ENCODE data around the gene CATSPERD. TPM values are rescaled to one million over a fixed set of nuclear protein-coding genes. Genes with fewer than 3 reads are reported as not detected.
A peak's percentile ranks its signal among the peaks of the same experiment; 100 is the strongest.

CATSPERD gene
- total RNA-seq, 1 donor from 2014 or later: not detected

DNA sequence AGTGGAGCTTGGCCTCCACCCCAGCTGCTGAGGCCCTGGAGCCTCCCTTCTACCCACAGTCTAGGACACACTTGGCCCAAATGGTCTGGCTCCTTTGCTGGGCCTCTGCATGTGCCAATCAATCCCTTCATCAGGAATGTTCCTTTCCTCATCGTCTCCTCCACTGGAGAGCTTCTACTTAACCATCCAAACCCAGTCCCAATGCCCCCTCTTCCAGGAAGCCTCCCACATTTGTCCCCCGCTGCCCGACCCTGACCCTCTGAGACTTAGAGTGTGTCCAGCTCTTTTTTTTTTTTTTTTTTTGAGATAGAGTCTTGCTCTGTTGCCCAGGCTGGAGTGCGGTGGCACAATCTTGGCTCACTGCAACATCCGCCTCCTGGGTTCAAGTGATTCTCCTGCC is 68.0 kb downstream of the CATSPERD start:
- TF ChIP-seq CTCF (IDR thresholded peaks at IDR 0.05; ENCODE audit: unreplicated experiment): no peak
- Mint-ChIP-seq H3K4me3 (no peak overlapping the region), H3K27me3 (ENCODE audit: low read depth) (no peaks in the 10 kb centered on the region), H3K36me3 (peaks cover 33% of the 10 kb centered on the region), H3K27ac (no peak overlapping the region), H3K9me3 (peaks cover 4% of the 10 kb centered on the region), H3K4me1 (peaks cover 11% of the 10 kb centered on the region)
- DNase-seq (ENCODE audit: low spot score in 2 of 2, unreplicated experiment in 2 of 2): no peak

DNA sequence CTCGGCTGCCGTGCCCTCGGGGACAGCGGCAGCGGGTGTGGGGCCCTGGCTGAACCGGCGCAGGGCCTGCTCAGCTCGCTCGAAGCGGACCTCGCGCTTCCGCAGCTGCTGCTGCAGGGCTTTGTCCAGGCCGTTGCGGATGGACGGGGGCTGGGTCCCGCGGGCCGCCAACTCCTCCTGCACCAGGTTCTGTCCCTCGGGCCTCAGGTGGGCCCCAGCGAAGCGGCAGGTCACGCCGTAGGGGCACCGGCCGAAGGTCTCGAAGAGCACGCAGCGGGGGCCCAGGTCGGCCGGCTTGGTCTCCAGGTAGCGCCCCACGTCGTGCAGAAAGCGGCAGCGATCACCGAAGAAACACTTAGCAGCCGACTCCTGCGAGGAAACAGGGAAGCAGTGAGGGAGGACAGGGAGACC is 68.9 kb downstream of the CATSPERD start:
- no peak for TF ChIP-seq CTCF (IDR thresholded peaks at IDR 0.05; ENCODE audit: unreplicated experiment)
- H3K9me3 Mint-ChIP-seq: peaks cover 4% of the 10 kb centered on the region
- H3K27me3 Mint-ChIP-seq (ENCODE audit: low read depth): no peaks in the 10 kb centered on the region
- DNase-seq (ENCODE audit: low spot score in 2 of 2, unreplicated experiment in 2 of 2): no peak
- H3K27ac Mint-ChIP-seq: no peak overlapping the region
- H3K4me1 Mint-ChIP-seq: peaks cover 11% of the 10 kb centered on the region
- peaks cover 31% of the 10 kb centered on the region for H3K36me3 Mint-ChIP-seq
- H3K4me3 Mint-ChIP-seq: peak overlapping the region; percentile 34

DNA sequence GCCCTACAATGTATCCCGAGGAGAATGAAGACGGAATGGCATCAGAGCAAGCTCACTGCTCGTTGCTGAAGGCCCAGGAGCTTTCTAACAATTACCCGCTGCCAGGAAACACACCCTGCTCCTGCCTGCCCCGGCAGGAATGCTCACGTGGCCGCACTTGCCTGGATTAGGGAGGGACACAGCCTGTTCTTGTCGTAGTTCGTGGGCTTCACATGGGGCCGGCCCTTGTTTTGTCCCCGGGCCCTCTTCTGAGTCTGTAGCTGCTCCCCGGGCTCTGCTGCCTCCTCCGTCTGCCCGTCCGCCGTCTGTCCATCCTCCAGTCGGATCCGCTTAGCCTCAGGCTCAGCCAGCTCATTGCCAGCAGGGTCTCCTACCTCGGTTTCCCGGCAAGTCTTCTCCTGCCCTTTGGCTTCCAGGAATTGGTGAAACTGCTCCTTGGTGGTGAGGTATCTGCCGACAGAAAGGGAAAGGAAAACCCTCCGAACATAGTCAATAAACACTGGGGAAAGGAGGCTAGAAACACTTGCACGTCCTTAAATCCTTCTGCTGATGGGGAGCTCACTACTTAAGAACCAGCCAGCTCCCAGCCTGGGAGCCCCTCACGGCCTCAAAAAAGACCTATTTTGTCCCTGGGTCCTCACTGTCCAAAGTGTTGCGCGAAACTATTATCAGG is 69.6 kb downstream of the CATSPERD start:
- Mint-ChIP-seq H3K27ac (peak overlapping the region; percentile 99), H3K27me3 (ENCODE audit: low read depth) (no peaks in the 10 kb centered on the region), H3K4me1 (peaks cover 11% of the 10 kb centered on the region), H3K4me3 (peak overlapping the region; percentile 95), H3K9me3 (peaks cover 4% of the 10 kb centered on the region), H3K36me3 (peaks cover 31% of the 10 kb centered on the region)
- DNase-seq (ENCODE audit: low spot score in 2 of 2, unreplicated experiment in 2 of 2): no peak
- TF ChIP-seq CTCF (IDR thresholded peaks at IDR 0.05; ENCODE audit: unreplicated experiment): no peak

DNA sequence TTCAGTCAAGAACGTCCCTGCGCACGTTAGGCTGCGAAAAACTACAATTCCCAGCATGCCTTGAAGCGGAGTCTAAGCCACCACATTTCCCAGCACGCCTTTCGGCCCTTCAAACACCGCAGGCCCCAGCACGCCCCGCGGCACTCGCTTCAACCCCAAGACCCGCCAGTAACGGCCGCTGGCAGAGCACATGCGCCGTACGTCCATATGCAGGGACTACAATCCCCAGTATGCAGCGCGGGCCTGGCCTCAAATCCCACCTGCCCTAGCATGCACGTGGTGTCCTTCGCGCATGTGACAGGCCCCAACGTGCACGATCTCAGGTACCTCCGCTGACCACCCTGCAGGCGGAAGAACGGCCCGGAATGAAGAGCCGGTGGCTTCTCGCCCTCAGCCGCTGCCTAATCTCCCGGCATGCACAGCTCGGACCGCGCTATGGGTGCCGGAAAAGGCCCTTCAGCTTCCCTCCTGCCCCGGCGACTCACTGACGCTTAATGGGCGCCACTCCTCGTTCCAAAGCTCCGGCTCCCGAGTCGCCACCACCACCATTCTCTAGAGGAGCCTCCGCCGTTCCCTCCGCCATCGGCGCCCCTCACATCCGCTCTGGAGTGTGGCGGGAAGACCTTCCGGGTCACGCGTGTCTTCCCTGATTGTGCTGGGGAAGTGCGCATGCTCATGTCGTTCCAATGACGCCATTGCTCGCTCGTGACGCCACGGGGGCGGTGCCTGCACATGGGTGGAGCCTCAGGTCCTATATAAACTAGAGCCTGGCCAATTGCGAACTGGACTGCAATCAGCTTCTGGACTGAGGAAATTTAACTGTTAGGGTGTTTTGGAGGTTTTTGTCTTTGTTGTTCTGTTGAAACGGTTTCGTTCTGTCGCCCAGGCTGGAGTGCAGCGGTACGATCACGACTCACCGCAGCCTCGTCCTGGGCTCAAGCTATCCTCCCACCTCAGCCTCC is 70.4 kb downstream of the CATSPERD start, which contains the start of gene DUS3L:
Gene DUS3L (minus strand): TSS at position 605 of the 962 bp plus-strand sequence. CDS start 22 bp downstream, at position 583.
- Mint-ChIP-seq H3K27ac (peak within 1 kb of the TSS; percentile 99), H3K27me3 (ENCODE audit: low read depth) (no peaks in the 10 kb centered on the region), H3K36me3 (peaks cover 28% of the 10 kb centered on the region), H3K4me3 (peak within 1 kb of the TSS; percentile 95), H3K9me3 (peaks cover 4% of the 10 kb centered on the region), H3K4me1 (peaks cover 11% of the 10 kb centered on the region)
- peak; percentile 91 to 93 for DNase-seq (ENCODE audit: low spot score in 2 of 2, unreplicated experiment in 2 of 2)
- TF ChIP-seq CTCF (IDR thresholded peaks at IDR 0.05; ENCODE audit: unreplicated experiment): no peak

GRCh38 chr19:5792224-5792623 is 71.8 kb downstream of the CATSPERD start:
- Mint-ChIP-seq H3K9me3 (peaks cover 4% of the 10 kb centered on the region), H3K4me1 (peaks cover 11% of the 10 kb centered on the region), H3K36me3 (peaks cover 16% of the 10 kb centered on the region), H3K4me3 (no peak overlapping the region), H3K27me3 (ENCODE audit: low read depth) (peaks cover 1% of the 10 kb centered on the region), H3K27ac (no peak overlapping the region)
- no peak for TF ChIP-seq CTCF (IDR thresholded peaks at IDR 0.05; ENCODE audit: unreplicated experiment)
- DNase-seq (ENCODE audit: low spot score in 2 of 2, unreplicated experiment in 2 of 2): no peak
